Colon (tissue), 2 donors: ENCODE measurements around the gene FNDC3B.

Experiments used
- FAIRE-seq: peaks from 2 replicates; lab custom pipeline; 2012; peaks lifted over from hg19 to GRCh38; lab: Jason Lieb, UNC
- donor health status: control.
- donor health status: control.

The FNDC3B gene

DNA sequence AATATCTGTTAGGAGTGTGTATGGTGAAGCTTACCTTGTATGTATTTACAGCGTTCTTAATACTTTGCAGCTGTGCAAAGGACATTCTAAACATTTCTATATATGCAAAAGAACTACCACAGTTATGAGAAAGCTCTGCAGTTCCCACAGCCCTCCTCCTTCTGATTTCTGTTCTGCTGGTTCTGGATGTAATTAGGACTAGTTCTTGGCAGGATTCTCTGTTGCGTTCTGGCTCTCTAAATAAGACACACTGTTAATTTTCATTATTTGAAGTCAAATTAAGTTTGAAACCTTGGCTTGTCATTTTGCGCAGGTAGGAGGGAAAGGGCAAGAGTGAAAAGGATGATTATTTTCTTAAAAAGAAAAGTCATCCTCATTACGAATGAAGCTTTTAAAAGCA lies 76.4 kb downstream of the FNDC3B start:
- no peak for FAIRE-seq

GRCh38 chr3:172118019-172118418 lies 78.6 kb downstream of the FNDC3B start:
- FAIRE-seq: no peak

DNA sequence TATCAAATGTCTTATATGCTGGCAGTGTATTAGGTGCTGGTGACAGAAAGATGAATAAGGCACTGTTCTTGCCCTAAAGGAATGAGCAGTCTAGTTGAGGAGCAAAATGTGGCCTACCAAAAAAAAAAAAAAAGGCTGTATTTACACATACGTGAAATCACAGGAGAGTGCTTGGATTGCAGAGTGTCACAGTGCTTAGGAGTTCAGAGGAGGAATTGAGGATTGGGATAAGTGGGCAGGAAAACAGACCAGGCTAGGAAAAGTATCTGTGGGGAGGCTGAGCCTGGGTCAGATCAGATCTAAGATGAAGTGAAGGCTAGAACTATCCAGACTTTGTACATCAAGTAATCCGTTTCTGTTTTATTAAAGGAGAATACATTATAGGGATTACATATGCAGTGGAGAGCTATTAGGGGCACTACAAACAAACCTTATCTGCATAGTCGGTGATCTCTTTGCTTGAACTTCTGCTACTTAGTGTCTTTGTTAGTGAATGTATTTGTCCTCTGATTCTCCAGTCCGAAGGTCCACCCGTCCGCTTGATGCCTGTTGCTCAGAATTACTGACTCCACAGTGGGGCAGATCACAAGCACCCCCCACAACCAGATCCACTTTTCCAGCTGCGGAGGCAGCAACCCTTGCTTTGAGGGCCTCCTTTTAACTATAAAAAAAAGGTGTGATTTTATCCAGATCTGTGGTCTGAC lies 80.0 kb downstream of the FNDC3B start:
- FAIRE-seq: no peak

DNA sequence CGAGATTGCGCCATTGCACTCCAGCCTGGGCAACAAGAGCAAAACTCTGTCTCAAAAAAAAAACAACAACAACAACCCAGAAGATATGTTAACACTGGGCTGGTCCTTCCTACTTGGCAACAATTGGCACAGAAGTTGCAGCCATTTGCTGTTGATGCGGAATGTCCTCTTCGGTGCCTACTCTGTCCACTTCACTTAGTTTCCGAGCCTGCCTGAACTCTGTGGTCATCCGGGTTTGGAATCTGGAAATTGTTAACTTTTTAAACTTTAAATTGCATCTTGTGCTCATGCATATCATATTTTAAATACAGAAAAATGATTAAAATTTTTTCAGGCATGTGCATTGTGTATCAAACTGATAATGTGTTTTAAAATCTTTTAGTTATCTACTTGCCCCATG lies 81.5 kb downstream of the FNDC3B start:
- FAIRE-seq: no peak

DNA sequence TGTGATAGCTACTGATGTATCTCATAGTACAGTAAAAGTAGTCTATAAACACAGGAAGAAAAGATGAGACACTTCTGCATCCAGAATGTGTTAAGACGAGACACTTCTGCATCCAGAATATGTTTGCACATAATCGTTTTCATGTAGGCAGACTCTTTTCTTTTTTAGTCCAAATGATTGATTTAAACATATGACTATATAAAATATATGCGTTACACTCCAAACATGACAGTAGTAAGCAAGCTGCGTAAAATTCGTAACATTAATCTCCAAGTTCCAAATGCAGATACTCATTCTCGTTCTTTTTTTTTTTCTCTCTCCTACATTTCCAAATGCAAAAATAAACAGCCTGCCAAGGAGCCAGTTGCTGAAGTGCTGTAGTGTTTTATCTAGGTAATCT lies 82.6 kb downstream of the FNDC3B start:
- FAIRE-seq: no peak

- FAIRE-seq: no peak
These were observed 84.9 kb downstream of the FNDC3B start for GRCh38 chr3:172124271-172124670.

GRCh38 chr3:172125053-172125452 lies 85.7 kb downstream of the FNDC3B start:
- no peak for FAIRE-seq

- no peak for FAIRE-seq
These were observed 86.6 kb downstream of the FNDC3B start for GRCh38 chr3:172125963-172126457.

DNA sequence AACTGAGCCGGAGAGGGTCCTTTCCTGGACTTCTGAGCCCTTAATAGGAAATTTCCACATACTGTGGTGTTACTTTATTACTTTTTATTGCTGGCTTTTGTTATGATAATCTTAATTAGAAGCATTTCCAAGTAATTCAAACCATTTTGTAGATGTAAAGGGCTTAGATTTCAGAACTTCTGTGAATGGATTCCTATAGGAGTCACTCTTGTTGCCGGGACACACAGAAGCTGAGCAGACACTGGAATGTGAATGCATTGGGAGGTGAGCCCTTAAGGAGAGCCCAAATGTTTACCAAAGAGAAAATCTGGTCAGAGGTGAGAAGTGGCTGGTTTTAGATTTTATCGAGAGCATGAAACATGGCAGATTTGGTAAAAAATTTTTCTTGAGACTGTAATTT lies 87.4 kb downstream of the FNDC3B start:
- no peak for FAIRE-seq

DNA sequence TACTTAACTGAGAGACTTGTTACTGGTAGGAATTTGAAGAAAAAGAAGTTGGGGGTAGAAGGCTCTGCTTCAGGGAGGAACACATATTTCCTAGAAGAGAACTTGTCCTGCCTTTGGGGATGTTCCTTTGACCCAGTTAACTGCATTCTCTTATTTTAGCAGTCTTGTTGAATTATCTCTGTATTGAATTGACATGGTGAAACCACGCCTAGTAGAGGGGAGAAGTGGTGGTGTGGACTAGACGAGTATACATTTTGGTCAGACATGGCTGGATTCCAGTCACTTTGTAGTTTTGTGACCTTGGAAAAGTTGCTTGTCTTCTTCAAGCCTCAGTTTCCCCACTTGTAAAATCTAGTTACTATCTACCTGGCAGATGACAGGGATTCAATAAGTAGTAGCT lies 87.8 kb downstream of the FNDC3B start:
- FAIRE-seq: no peak

DNA sequence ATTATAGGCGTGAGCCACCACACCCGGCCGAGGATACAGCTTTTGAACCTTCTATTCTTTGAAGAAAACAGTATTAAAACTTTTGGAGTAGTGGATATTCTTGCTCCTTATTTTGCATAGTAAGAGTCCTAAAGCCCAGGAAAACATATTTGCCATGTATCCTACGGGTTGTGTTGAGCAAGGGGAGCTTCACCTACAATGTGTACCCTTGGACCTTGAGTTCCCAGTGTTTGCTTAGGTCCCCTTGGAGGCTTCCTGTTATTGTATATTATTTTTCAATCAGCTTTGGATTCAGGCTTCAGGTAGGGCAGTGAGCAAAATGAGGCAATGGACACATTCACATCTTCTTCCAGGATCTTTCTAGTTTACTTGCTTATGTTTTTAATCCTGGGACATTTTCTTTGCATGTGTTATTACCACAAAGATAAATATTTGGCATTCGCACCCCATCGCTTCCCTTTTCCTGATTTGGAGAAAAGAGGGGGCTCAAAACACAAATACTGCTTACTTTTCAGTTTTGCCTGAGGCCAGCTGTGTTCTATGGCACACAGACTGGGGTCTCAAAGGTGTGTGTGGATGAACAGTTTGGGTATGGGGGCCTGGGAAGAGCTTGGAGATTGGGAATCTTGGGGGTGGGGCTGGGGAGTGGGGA lies 88.7 kb downstream of the FNDC3B start:
- FAIRE-seq: no peak

- no peak for FAIRE-seq
These were observed 89.5 kb downstream of the FNDC3B start for GRCh38 chr3:172128858-172129257.

- no peak for FAIRE-seq
These were observed 90.1 kb downstream of the FNDC3B start for GRCh38 chr3:172129498-172129849.

DNA sequence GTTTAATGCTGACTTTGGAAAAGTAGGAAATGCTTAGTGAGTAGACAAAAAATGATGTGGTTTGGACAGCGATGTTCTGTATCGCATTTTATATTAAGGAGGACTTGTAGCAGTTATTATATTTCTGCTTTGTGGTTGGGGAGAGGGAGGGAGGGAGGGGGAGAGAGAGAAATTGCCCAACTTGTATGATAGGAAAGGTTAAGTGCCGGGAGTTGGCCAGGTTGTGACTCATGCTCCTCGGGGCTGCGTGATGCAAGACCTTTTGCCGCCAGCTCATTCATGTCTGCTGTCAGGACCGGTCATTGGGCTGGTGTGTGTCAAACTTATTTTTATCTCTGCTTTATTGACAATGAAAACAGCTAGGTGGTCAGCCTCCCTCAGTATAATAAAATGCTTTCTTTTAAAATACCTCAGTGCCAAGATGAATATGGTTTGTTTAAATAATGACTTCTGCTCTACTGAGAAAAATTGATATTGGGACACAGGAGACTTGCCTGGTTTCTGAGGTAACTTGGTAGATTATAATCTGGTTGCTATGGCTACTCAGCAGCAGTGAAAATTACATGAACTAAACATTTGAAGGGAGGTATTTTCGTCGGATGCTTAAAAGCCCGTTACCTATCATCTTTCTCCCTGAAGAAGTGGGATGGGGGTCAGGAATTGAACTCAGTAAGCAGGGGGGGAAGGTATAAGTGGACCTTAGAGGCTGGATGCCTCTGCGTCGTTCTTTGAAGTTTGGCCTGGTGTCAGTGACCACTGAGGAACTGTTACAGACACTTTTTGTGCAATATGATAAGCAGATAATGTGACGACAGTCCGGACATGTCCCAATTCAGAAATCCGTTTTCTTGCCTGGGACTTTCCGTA lies 90.7 kb downstream of the FNDC3B start:
- no peak for FAIRE-seq

GRCh38 chr3:172130717-172131050 lies 91.3 kb downstream of the FNDC3B start:
- FAIRE-seq: no peak

DNA sequence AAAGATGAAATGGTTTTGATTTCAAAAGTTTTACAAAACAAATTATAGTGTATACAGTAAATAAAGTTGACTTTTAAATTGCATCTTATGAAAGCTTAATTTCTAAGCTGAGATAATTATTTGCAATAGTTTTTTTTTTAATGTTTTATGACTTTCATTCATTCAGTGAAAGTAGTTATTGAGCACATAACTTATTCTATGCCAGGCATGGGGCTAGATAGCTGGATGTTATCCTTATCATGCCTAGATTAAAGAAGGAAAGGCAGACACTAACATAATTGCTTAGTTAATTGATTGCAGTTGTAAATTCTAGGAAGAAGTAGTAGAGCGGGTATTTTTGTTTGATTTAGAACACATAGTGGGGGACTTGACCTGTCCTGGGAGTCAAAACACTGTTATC lies 92.4 kb downstream of the FNDC3B start:
- no peak for FAIRE-seq

DNA sequence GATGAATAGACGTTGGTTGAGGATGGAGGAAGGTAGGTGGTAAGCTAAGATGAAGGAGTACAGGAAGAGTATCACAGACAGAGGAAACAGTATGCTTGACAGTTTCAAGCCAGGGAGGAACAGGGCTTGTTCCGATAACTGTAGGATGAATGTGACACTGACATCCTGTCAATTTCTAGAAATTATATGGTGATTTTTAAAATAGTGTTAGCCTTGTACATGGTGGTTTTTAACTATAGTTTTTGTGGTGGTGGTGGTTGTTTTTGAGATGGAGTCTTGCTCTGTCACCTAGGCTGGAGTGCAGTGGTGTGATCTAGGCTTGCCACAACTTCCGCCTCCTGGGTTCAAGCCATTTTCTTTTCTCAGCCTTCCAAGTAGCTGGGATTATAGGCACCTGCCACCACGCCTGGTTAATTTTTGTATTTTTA lies 92.8 kb downstream of the FNDC3B start:
- no peak for FAIRE-seq

DNA sequence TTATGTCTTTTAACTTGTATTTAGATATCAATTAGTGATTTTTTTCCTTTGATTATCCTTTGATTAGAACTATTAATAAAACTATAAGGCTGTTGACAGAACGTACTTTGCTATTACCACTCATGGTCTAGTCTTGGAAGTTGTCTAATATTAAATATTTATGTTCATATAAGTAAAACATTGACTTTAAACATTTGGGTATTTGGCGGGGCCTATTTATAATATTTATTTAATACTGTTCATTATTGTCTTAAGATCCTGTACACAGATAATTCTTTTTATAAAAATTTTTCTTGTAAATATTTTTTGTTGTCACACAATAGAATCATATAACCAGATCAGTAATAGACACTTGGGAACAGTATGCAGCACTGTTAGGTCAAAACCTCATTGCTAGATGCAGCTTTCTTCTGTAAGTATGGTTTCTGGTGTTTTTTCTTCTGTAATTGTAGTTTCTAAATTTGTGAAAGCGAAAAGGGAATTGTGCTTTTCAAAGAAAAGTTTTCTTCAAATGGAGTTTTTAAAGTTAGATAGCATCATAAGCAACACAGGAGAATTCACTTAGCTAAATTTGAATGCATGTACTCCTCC lies 93.4 kb downstream of the FNDC3B start:
- no peak for FAIRE-seq

GRCh38 chr3:172133838-172134237 lies 94.5 kb downstream of the FNDC3B start:
- no peak for FAIRE-seq

- no peak for FAIRE-seq
These were observed 95.0 kb downstream of the FNDC3B start for GRCh38 chr3:172134352-172134751.

GRCh38 chr3:172135185-172135584 lies 95.8 kb downstream of the FNDC3B start:
- FAIRE-seq: no peak

- no peak for FAIRE-seq
These were observed 96.4 kb downstream of the FNDC3B start for GRCh38 chr3:172135820-172136219.

- no peak for FAIRE-seq
These were observed 97.0 kb downstream of the FNDC3B start for GRCh38 chr3:172136330-172136729.
